GM23338 (cell line): ENCODE measurements around the gene TNC. TPM values are rescaled to one million over a fixed set of nuclear protein-coding genes. Genes with fewer than 3 reads are reported as not detected.

ENCODE experiments used
- ATAC-seq: fragments of 200-7000 bp; cut with Tn5 transposase; 3 replicates; pipeline ENCODE4 v1.9.1; 2020
- DNase-seq: peaks from one replicate; pipeline ENCODE4 v3.0.0-alpha.2; 2015; ENCODE audit warnings: low spot score
- H2AFZ ChIP-seq: fragments of 200-600 bp; sonication (generic); 2 replicates; pipeline ENCODE4 v1.8.0; 2016; ENCODE audit warnings: antibody characterized with exemption, mild to moderate bottlenecking, moderate library complexity
- H3F3A ChIP-seq: fragments of 200-600 bp; sonication (generic); replicated peaks from 2 replicates; pipeline ENCODE4 v1.8.0; 2017; ENCODE audit warnings: antibody characterized with exemption, mixed run types, low read depth
- H3K27ac ChIP-seq: fragments of 200-600 bp; sonication (generic); 2 replicates; pipeline ENCODE4 v1.6.1; 2016; ENCODE audit warnings: low read depth
- H3K27me3 ChIP-seq: fragments of 200-600 bp; sonication (generic); 2 replicates; pipeline ENCODE4 v1.8.0; 2016; ENCODE audit warnings: mild to moderate bottlenecking, mixed run types, moderate library complexity; ENCODE audit not compliant: insufficient read depth
- H3K36me3 ChIP-seq: fragments of 200-600 bp; sonication (generic); 2 replicates; pipeline ENCODE4 v1.8.0; 2016; ENCODE audit warnings: mild to moderate bottlenecking; ENCODE audit not compliant: insufficient read depth
- H3K4me1 ChIP-seq: fragments of 200-600 bp; sonication (generic); 2 replicates; pipeline ENCODE4 v1.8.0; 2016; ENCODE audit warnings: mild to moderate bottlenecking, moderate library complexity; ENCODE audit not compliant: insufficient read depth
- H3K4me2 ChIP-seq: fragments of 200-600 bp; sonication (generic); 2 replicates; pipeline ENCODE4 v1.7.1; 2017; ENCODE audit warnings: mixed run types
- H3K4me3 ChIP-seq: fragments of 200-600 bp; sonication (generic); 2 replicates; pipeline ENCODE4 v1.6.1; 2016; ENCODE audit warnings: mixed run types
- H3K79me2 ChIP-seq: fragments of 200-600 bp; sonication (generic); replicated peaks from 2 replicates; pipeline ENCODE4 v1.8.0; 2017; ENCODE audit warnings: mild to moderate bottlenecking; ENCODE audit not compliant: insufficient read depth
- H3K9me2 ChIP-seq: fragments of 200-600 bp; sonication (generic); 2 replicates; pipeline ENCODE4 v1.8.0; 2017; ENCODE audit not compliant: insufficient read depth
- H4K20me1 ChIP-seq: fragments of 200-600 bp; sonication (generic); replicated peaks from 2 replicates; pipeline ENCODE4 v1.8.0; 2017; ENCODE audit warnings: mild to moderate bottlenecking; ENCODE audit not compliant: insufficient read depth
- H3K27ac Mint-ChIP-seq: 2 replicates; pipeline ENCODE4 v1.8.0; 2020; ENCODE audit warnings: inconsistent platforms, mild to moderate bottlenecking, moderate library complexity, mixed read lengths
- H3K27me3 Mint-ChIP-seq: 3 replicates; pipeline ENCODE4 v1.8.0; 2022; ENCODE audit warnings: low read depth, mild to moderate bottlenecking, moderate library complexity, mixed read lengths, inconsistent platforms; ENCODE audit not compliant: insufficient read depth, poor library complexity
- H3K36me3 Mint-ChIP-seq: 3 replicates; pipeline ENCODE4 v1.8.0; 2021; ENCODE audit warnings: low read depth, mild to moderate bottlenecking, inconsistent platforms, moderate library complexity, mixed read lengths
- H3K4me1 Mint-ChIP-seq: 3 replicates; pipeline ENCODE4 v1.8.0; 2020; ENCODE audit warnings: mild to moderate bottlenecking, inconsistent platforms, mixed read lengths
- H3K4me3 Mint-ChIP-seq: 3 replicates; pipeline ENCODE4 v1.8.0; 2021; ENCODE audit warnings: moderate library complexity, mild to moderate bottlenecking, inconsistent platforms, mixed read lengths
- H3K9me3 Mint-ChIP-seq: 3 replicates; pipeline ENCODE4 v1.8.0; 2020; ENCODE audit warnings: moderate library complexity, mild to moderate bottlenecking, inconsistent platforms, mixed read lengths
- CREB1 ChIP-seq: fragments of 250-450 bp; sonication (Bioruptor Pico); IDR thresholded peaks from 2 replicates; pipeline ENCODE4 v1.5.0; 2020; ENCODE audit warnings: low read depth, mild to moderate bottlenecking, moderate library complexity
- JUNB ChIP-seq: IDR thresholded peaks from one replicate; pipeline ENCODE4 v1.6.1; 2016; ENCODE audit warnings: antibody characterized with exemption; ENCODE audit not compliant: unreplicated experiment
- ZNF114 ChIP-seq: fragments of 250-450 bp; sonication (Bioruptor Pico); IDR thresholded peaks from 2 replicates; pipeline ENCODE4 v1.5.0; 2020; ENCODE audit warnings: mild to moderate bottlenecking, moderate library complexity
- polyA plus RNA-seq: library from polyadenylated mRNA; unstranded; fragments of >200 nt; fragmentation: Nextera tagmentation; extraction: Ambion mirVana; gene quantifications from 2 replicates; pipeline ENCODE4 v1.2.1, GENCODE V29; 2016
- total RNA-seq: library from RNA; depleted of rRNA; stranded (reverse); fragments of >200 nt; shearing (Covaris generic); gene quantifications from 2 replicates; pipeline ENCODE4 v1.2.3, GENCODE V29; 2014
- TF ChIP-seq, protein P1 (sequence below): fragments of 250-450 bp; sonication (Bioruptor Pico); IDR thresholded peaks from 2 replicates; pipeline ENCODE4 v1.5.0; 2020; ENCODE audit warnings: mild to moderate bottlenecking, moderate library complexity
- TF ChIP-seq, protein P2 (sequence below), 2 experiments: fragments of 200-600 bp in 1 of 2; sonication (generic) in 1 of 2; conservative IDR thresholded peaks; 2 replicates each; pipeline versions ENCODE4 v1.5.1 to v1.6.1; 2016 to 2017; ENCODE audit warnings: antibody characterized with exemption in 2 of 2, low read depth in 2 of 2, mild to moderate bottlenecking in 2 of 2, moderate library complexity in 1 of 2

Gene TNC
- total and polyA plus RNA-seq, 2 experiments from 2014 or later = 0.89 to 2.7 TPM

DNA sequence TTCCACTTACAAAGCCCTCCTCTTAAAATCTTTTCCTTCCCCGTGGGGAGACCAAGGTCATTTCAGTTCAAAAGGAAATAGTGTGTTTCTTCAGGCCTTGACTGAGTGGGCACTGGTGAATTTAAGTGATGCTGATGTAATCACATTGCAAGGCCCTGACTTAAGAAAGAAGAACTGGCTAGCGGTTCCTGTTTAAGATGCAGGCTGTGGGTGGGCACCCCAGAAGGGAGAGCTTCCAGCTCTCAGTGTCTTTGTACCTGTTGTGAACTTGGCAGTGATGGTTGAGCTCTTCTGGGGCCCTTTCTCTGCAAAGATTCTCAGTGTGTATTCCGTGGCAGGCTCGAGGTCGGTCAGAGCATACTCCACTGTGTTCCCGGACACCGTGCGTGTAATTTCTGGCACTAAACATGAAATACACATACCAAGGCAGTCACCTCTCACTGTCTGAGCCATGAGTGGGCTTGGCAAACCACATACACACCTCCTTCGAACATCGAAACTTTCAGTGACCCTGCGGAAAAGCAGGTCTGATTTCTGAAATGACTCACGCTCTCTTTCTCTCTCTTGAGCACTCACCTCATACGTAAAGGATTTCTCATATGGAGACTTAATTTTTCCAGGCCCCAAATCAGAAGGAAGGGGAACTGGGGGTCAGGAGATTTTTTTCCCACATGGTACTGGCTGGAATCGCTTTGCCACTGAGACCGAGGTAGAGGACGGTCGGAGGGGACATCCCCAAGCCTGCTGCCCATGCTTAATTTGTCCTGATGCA, 81.9 kb downstream of the TNC start (continued):
- TF ChIP-seq, protein P1, sequence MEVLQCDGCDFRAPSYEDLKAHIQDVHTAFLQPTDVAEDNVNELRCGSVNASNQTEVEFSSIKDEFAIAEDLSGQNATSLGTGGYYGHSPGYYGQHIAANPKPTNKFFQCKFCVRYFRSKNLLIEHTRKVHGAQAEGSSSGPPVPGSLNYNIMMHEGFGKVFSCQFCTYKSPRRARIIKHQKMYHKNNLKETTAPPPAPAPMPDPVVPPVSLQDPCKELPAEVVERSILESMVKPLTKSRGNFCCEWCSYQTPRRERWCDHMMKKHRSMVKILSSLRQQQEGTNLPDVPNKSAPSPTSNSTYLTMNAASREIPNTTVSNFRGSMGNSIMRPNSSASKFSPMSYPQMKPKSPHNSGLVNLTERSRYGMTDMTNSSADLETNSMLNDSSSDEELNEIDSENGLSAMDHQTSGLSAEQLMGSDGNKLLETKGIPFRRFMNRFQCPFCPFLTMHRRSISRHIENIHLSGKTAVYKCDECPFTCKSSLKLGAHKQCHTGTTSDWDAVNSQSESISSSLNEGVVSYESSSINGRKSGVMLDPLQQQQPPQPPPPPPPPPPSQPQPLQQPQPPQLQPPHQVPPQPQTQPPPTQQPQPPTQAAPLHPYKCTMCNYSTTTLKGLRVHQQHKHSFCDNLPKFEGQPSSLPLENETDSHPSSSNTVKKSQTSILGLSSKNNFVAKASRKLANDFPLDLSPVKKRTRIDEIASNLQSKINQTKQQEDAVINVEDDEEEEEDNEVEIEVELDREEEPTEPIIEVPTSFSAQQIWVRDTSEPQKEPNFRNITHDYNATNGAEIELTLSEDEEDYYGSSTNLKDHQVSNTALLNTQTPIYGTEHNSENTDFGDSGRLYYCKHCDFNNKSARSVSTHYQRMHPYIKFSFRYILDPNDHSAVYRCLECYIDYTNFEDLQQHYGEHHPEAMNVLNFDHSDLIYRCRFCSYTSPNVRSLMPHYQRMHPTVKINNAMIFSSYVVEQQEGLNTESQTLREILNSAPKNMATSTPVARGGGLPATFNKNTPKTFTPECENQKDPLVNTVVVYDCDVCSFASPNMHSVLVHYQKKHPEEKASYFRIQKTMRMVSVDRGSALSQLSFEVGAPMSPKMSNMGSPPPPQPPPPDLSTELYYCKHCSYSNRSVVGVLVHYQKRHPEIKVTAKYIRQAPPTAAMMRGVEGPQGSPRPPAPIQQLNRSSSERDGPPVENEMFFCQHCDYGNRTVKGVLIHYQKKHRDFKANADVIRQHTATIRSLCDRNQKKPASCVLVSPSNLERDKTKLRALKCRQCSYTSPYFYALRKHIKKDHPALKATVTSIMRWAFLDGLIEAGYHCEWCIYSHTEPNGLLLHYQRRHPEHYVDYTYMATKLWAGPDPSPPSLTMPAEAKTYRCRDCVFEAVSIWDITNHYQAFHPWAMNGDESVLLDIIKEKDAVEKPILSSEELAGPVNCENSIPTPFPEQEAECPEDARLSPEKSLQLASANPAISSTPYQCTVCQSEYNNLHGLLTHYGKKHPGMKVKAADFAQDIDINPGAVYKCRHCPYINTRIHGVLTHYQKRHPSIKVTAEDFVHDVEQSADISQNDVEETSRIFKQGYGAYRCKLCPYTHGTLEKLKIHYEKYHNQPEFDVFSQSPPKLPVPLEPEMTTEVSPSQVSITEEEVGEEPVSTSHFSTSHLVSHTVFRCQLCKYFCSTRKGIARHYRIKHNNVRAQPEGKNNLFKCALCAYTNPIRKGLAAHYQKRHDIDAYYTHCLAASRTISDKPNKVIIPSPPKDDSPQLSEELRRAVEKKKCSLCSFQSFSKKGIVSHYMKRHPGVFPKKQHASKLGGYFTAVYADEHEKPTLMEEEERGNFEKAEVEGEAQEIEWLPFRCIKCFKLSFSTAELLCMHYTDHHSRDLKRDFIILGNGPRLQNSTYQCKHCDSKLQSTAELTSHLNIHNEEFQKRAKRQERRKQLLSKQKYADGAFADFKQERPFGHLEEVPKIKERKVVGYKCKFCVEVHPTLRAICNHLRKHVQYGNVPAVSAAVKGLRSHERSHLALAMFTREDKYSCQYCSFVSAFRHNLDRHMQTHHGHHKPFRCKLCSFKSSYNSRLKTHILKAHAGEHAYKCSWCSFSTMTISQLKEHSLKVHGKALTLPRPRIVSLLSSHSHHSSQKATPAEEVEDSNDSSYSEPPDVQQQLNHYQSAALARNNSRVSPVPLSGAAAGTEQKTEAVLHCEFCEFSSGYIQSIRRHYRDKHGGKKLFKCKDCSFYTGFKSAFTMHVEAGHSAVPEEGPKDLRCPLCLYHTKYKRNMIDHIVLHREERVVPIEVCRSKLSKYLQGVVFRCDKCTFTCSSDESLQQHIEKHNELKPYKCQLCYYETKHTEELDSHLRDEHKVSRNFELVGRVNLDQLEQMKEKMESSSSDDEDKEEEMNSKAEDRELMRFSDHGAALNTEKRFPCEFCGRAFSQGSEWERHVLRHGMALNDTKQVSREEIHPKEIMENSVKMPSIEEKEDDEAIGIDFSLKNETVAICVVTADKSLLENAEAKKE (CRISPR knock-in tag) = no peak
- TF ChIP-seq, protein P2, sequence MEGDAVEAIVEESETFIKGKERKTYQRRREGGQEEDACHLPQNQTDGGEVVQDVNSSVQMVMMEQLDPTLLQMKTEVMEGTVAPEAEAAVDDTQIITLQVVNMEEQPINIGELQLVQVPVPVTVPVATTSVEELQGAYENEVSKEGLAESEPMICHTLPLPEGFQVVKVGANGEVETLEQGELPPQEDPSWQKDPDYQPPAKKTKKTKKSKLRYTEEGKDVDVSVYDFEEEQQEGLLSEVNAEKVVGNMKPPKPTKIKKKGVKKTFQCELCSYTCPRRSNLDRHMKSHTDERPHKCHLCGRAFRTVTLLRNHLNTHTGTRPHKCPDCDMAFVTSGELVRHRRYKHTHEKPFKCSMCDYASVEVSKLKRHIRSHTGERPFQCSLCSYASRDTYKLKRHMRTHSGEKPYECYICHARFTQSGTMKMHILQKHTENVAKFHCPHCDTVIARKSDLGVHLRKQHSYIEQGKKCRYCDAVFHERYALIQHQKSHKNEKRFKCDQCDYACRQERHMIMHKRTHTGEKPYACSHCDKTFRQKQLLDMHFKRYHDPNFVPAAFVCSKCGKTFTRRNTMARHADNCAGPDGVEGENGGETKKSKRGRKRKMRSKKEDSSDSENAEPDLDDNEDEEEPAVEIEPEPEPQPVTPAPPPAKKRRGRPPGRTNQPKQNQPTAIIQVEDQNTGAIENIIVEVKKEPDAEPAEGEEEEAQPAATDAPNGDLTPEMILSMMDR (conservative IDR thresholded peaks at IDR 0.05; ENCODE audit: low read depth in 2 of 2) = no peak
- TF ChIP-seq JUNB = no peak

- Histone ChIP-seq H3K27me3 (no peaks in the 10 kb centered on the region), H3K27ac (no peak overlapping the region), H3K9me2 (no peaks in the 10 kb centered on the region; the same call in 1 of the 2 replicates), H3F3A (no peaks in the 10 kb centered on the region), H3K4me2 (no peak overlapping the region), H3K4me1 (no peaks in the 10 kb centered on the region), H3K36me3 (no peaks in the 10 kb centered on the region), H2AFZ (no peak overlapping the region), H4K20me1 (no peaks in the 10 kb centered on the region), H3K79me2 (no peaks in the 10 kb centered on the region), H3K4me3 (no peak overlapping the region)
- ATAC-seq (no peak), DNase-seq (no peak)
- Mint-ChIP-seq H3K27ac (no peak overlapping the region), H3K27me3 (peaks cover 3% of the 10 kb centered on the region), H3K4me1 (no peaks in the 10 kb centered on the region; the same call in 2 of the 3 replicates), H3K9me3 (no peaks in the 10 kb centered on the region), H3K4me3 (no peak overlapping the region), H3K36me3 (no peaks in the 10 kb centered on the region)
- TF ChIP-seq ZNF114 (CRISPR knock-in tag) (no peak), CREB1 (CRISPR knock-in tag) (no peak)
- TF ChIP-seq, protein P1 (CRISPR knock-in tag) = no peak
Measured at GRCh38 chr9:115034801-115035200, 83.2 kb downstream of the TNC start.
